Caco-2 (cell line): ENCODE data around the gene TIPRL. TPM values are rescaled to one million over a fixed set of nuclear protein-coding genes. Genes with fewer than 3 reads are reported as not detected.

Experiments
- BruUV-seq: library from RNA; stranded (reverse); fragments of 400-500 nt; replicated peaks from 2 replicates; lab custom pipeline; 2021; lab: Mats Ljungman, UMichigan
- CTCF ChIA-PET: fragments of 300-600 bp; sonication (Branson Sonifier 250); formaldehyde crosslinking; loops from one replicate; lab custom pipeline; 2022; ENCODE audit warnings: antibody characterized with exemption; lab: Charles Lee
- POLR2A ChIA-PET: fragments of 300-600 bp; sonication (Branson Sonifier 250); formaldehyde crosslinking; loops from one replicate; lab custom pipeline; 2022; ENCODE audit warnings: antibody characterized with exemption; lab: Charles Lee
- DNase-seq, 2 experiments: peaks; one replicate each; pipeline versions ENCODE4 v3.0.0 to v3.0.0-alpha.2; 2020 to 2022
- H3K27me3 ChIP-seq: replicated peaks from 2 replicates; pipeline ENCODE4 v1.6.0; 2011; ENCODE audit warnings: low read length; ENCODE audit not compliant: control insufficient read depth, insufficient read depth
- H3K36me3 ChIP-seq: 2 replicates; pipeline ENCODE4 v1.5.1; 2011; ENCODE audit warnings: low read length; ENCODE audit not compliant: control insufficient read depth, insufficient read depth
- H3K4me1 ChIP-seq: fragments of 250-450 bp; sonication (Bioruptor Pico); 2 replicates; pipeline ENCODE4 v1.5.1; 2020; ENCODE audit warnings: mild to moderate bottlenecking
- H3K4me3 ChIP-seq: 2 replicates; pipeline ENCODE4 v1.5.1; 2011; ENCODE audit warnings: low read depth, mild to moderate bottlenecking, control low read depth, low read length
- H3K9me3 ChIP-seq: fragments of 250-450 bp; sonication (Bioruptor Pico); 2 replicates; pipeline ENCODE4 v1.5.1; 2020; ENCODE audit warnings: mild to moderate bottlenecking, moderate library complexity
- H3K27ac Mint-ChIP-seq: one replicate; pipeline ENCODE4 v1.8.0; 2022; ENCODE audit warnings: mixed read lengths; ENCODE audit not compliant: unreplicated experiment
- H3K27me3 Mint-ChIP-seq: one replicate; pipeline ENCODE4 v1.8.0; 2022; ENCODE audit warnings: mixed read lengths; ENCODE audit not compliant: insufficient read depth, unreplicated experiment
- H3K36me3 Mint-ChIP-seq: one replicate; pipeline ENCODE4 v1.8.0; 2022; ENCODE audit warnings: mild to moderate bottlenecking, mixed read lengths; ENCODE audit not compliant: insufficient read depth, unreplicated experiment
- H3K4me1 Mint-ChIP-seq: one replicate; pipeline ENCODE4 v1.8.0; 2022; ENCODE audit warnings: low read depth, mixed read lengths; ENCODE audit not compliant: unreplicated experiment
- H3K4me3 Mint-ChIP-seq: one replicate; pipeline ENCODE4 v1.8.0; 2022; ENCODE audit warnings: mild to moderate bottlenecking, moderate library complexity, mixed read lengths; ENCODE audit not compliant: unreplicated experiment
- H3K9me3 Mint-ChIP-seq: one replicate; pipeline ENCODE4 v1.8.0; 2022; ENCODE audit warnings: mixed read lengths; ENCODE audit not compliant: unreplicated experiment
- CTCF ChIP-seq, 2 experiments: fragments of 200-600 bp in 1 of 2; IDR thresholded peaks; 1 replicate in 1 of 2; 2 replicates in 1 of 2; pipeline versions ENCODE4 v1.5.1 to v1.8.0; 2011 to 2022; ENCODE audit warnings: antibody characterized with exemption in 1 of 2, control low read depth in 1 of 2, inconsistent platforms in 1 of 2, low read depth in 1 of 2, low read length in 1 of 2, mild to moderate bottlenecking in 1 of 2, moderate library complexity in 1 of 2; ENCODE audit not compliant: insufficient read depth in 1 of 2, severe bottlenecking in 1 of 2, unreplicated experiment in 1 of 2
- intact Hi-C: fragments of 100-400 bp; cut with micrococcal nuclease; formaldehyde crosslinking; loops from one replicate; pipeline ENCODE4 v1.10.0; 2022; ENCODE audit not compliant: unreplicated experiment
- total RNA-seq: library from RNA; stranded (reverse); gene quantifications from 2 replicates; pipeline ENCODE4 v1.2.3, GENCODE V29; 2022

Gene TIPRL
- total RNA-seq, 1 experiment from 2014 or later = 38.1 TPM

DNA sequence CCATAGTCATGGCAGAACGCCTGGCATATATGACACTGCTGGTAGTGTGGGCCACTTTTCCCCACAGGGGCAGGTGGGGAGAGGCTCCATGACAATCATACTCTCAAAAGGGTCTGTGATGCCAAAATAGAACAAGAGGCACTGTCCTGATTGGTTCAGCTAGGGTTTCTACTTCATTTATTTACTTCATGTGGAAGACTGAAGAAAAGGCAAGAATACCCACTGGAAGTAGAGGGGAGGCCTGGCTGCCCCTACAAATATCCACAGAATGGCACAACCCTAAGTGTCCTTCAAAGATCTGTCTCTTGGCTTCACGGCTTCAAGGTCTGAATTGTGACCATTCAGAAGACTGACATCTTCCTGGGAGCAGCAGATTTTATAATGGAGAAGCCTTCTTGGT is 42.5 kb downstream of the TIPRL start:
- no peaks in the 10 kb centered on the region for H3K27me3 ChIP-seq
- H3K27ac Mint-ChIP-seq = no peak overlapping the region
- POLR2A ChIA-PET = no interaction called here
- intact Hi-C loops = no loop called here
- peaks cover 5% of the 10 kb centered on the region; the same call in 1 of the 2 replicates for H3K4me1 ChIP-seq
- TF ChIP-seq CTCF (IDR thresholded peaks at IDR 0.05; ENCODE audit: insufficient read depth in 1 of 2, low read depth in 1 of 2, low read length in 1 of 2, severe bottlenecking in 1 of 2, unreplicated experiment in 1 of 2) = no peak
- H3K4me3 ChIP-seq = no peak overlapping the region
- H3K9me3 ChIP-seq = no peaks in the 10 kb centered on the region
- H3K36me3 ChIP-seq = no peaks in the 10 kb centered on the region
- H3K4me1 Mint-ChIP-seq = no peaks in the 10 kb centered on the region
- H3K9me3 Mint-ChIP-seq = peaks cover 16% of the 10 kb centered on the region
- BruUV-seq = no TSS peak
- no peaks in the 10 kb centered on the region for H3K27me3 Mint-ChIP-seq
- DNase-seq = no peak
- no peaks in the 10 kb centered on the region for H3K36me3 Mint-ChIP-seq
- CTCF ChIA-PET = no interaction called here
- H3K4me3 Mint-ChIP-seq = no peak overlapping the region

DNA sequence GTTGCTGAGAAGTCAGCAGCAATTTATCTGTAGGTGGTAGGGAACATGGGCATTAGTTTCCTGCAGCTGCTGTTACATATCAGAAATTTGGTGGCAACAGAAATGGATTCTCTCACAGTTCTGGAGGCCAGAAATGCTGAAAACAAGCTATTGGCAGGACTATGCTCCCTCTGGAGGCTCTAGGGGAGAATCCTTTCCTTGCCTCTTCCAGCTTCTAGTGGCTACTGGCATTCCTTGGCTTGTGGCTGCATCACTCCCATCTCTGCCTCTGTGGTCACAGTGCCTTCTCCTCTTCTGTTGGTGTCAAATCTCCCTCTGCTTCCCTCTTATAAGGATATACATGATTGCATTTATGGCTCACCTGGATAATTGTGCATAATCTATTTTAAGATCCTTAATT is 44.5 kb downstream of the TIPRL start:
- DNase-seq = no peak
- H3K4me3 Mint-ChIP-seq = no peak overlapping the region
- no peak overlapping the region for H3K27ac Mint-ChIP-seq
- no TSS peak for BruUV-seq
- Histone ChIP-seq H3K9me3 (no peaks in the 10 kb centered on the region), H3K27me3 (no peaks in the 10 kb centered on the region), H3K4me3 (no peak overlapping the region), H3K4me1 (peaks cover 5% of the 10 kb centered on the region; the same call in 1 of the 2 replicates), H3K36me3 (no peaks in the 10 kb centered on the region)
- H3K9me3 Mint-ChIP-seq = peaks cover 16% of the 10 kb centered on the region
- intact Hi-C loops = no loop called here
- H3K36me3 Mint-ChIP-seq = no peaks in the 10 kb centered on the region
- H3K27me3 Mint-ChIP-seq = no peaks in the 10 kb centered on the region
- H3K4me1 Mint-ChIP-seq = peaks cover 14% of the 10 kb centered on the region
- TF ChIP-seq CTCF (IDR thresholded peaks at IDR 0.05; ENCODE audit: insufficient read depth in 1 of 2, low read depth in 1 of 2, low read length in 1 of 2, severe bottlenecking in 1 of 2, unreplicated experiment in 1 of 2) = no peak
- CTCF ChIA-PET = interaction anchor here (0.6 kb wide), 1 partner anchor 10 kb away, joined by 3 read pairs; no protein-coding TSS in a partner anchor
- POLR2A ChIA-PET = no interaction called here

DNA sequence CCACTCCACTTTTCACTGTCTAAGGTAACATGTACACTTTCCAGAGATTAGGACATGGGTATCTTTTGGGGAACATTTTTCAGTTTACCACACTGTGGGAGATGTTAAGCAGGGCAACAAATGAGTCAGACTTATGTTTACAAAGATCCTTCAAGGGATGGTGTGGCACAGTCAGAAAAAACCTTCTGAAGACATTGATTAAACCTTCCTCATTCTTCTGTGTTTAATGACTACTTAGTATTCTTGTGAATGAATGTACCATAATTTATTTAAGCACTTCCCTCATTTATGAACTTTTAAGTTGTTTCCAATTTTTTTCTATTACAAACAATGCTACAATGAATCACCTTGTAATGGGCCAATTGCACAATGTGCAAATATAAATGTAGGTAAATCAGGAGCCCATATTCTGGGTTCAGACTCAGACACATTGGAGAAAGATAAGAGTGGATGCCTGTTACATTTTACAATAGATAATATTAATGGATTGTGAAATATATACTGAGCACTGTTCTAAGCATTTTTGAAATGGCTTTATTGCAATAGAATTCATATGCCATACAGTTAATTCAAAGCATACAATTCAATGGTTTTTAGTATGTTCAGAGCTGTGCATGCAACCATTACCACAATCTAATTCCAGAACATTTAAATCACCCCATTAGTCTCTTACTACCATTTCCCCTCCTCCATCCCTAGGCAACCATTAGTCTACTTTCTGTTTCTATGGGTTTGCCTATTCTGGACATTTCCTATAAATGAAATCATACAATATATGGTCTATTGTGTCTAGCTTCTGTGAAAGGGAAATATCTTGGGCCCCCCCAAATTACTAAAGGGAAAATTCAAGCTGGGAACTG is 45.1 kb downstream of the TIPRL start:
- no TSS peak for BruUV-seq
- Histone ChIP-seq H3K9me3 (no peaks in the 10 kb centered on the region), H3K4me1 (peaks cover 5% of the 10 kb centered on the region; the same call in 1 of the 2 replicates), H3K4me3 (no peak overlapping the region), H3K27me3 (no peaks in the 10 kb centered on the region), H3K36me3 (no peaks in the 10 kb centered on the region)
- DNase-seq = no peak
- Mint-ChIP-seq H3K4me1 (peaks cover 15% of the 10 kb centered on the region), H3K4me3 (no peak overlapping the region), H3K27ac (no peak overlapping the region), H3K9me3 (peaks cover 16% of the 10 kb centered on the region), H3K36me3 (no peaks in the 10 kb centered on the region), H3K27me3 (no peaks in the 10 kb centered on the region)
- TF ChIP-seq CTCF (IDR thresholded peaks at IDR 0.05; ENCODE audit: insufficient read depth in 1 of 2, low read depth in 1 of 2, low read length in 1 of 2, severe bottlenecking in 1 of 2, unreplicated experiment in 1 of 2) = no peak
- ChIA-PET POLR2A (no interaction called here), CTCF (no interaction called here)
- intact Hi-C loops = loop anchor here (2.0 kb wide), 1 partner anchor 45 kb away; the partner anchor contains the start of gene TIPRL
